T-cell (primary cell): ENCODE results near the gene ZNF266. TPM values are rescaled to one million over a fixed set of nuclear protein-coding genes. Genes with fewer than 3 reads are reported as not detected.
A peak's percentile ranks its signal among the peaks of the same experiment; 100 is the strongest.

Experiments
- ATAC-seq, 4 experiments: fragments of 200-7000 bp in 3 of 4; fragments of 150-1000 bp in 1 of 4; cut with Tn5 transposase; replicated peaks in 1 of 4; 1 replicate in 3 of 4; 2 replicates in 1 of 4; pipeline ENCODE4 v1.10.0; 2021; ENCODE audit warnings: moderate library complexity in 3 of 4, mild to moderate bottlenecking in 2 of 4, moderate number of reproducible peaks in 1 of 4
- CTCF ChIA-PET, 2 donors: fragments of 300-600 bp; sonication (Branson Sonifier 250); formaldehyde crosslinking; loops; one replicate each; lab custom pipeline; 2022; ENCODE audit warnings: antibody characterized with exemption in 2 of 2; lab: Charles Lee
- POLR2A ChIA-PET, 2 donors: fragments of 300-600 bp; sonication (Branson Sonifier 250); formaldehyde crosslinking; loops; one replicate each; lab custom pipeline; 2022; ENCODE audit warnings: antibody characterized with exemption in 2 of 2; lab: Charles Lee
- DNase-seq, 35 experiments: peaks; one replicate each; pipeline versions ENCODE4 v3.0.0 to v3.0.0-alpha.2; 2013 to 2023
- H3K27ac ChIP-seq: one replicate; pipeline ENCODE4 v1.5.1; 2013; ENCODE audit warnings: low read length
- H3K27me3 ChIP-seq, 2 experiments: replicated peaks in 1 of 2; 1 replicate in 1 of 2; 2 replicates in 1 of 2; pipeline versions ENCODE4 v1.6.1 to v1.7.0; 2013; ENCODE audit warnings: low read length in 1 of 2, mixed read lengths in 1 of 2; ENCODE audit not compliant: control insufficient read depth in 2 of 2, insufficient read depth in 2 of 2; ENCODE audit errors: extremely low read depth in 1 of 2
- H3K36me3 ChIP-seq, 2 donors: 1 replicate in 1 of 2; 2 replicates in 1 of 2; pipeline versions ENCODE4 v1.6.1 to v1.7.0; 2013; ENCODE audit warnings: low read length in 1 of 2; ENCODE audit not compliant: control insufficient read depth in 2 of 2, insufficient read depth in 1 of 2; ENCODE audit errors: extremely low read depth in 1 of 2
- H3K4me1 ChIP-seq, 2 experiments: 1 replicate in 1 of 2; 2 replicates in 1 of 2; pipeline versions ENCODE4 v1.6.1 to v1.7.0; 2013; ENCODE audit warnings: low read length in 2 of 2, mixed read lengths in 1 of 2; ENCODE audit not compliant: insufficient read depth in 2 of 2, control insufficient read depth in 1 of 2; ENCODE audit errors: extremely low read depth in 1 of 2
- H3K4me3 ChIP-seq, 2 donors: 1 replicate in 1 of 2; 2 replicates in 1 of 2; pipeline versions ENCODE4 v1.5.1 to v1.7.0; 2013; ENCODE audit warnings: mild to moderate bottlenecking in 2 of 2, low read length in 1 of 2, moderate library complexity in 1 of 2; ENCODE audit not compliant: control insufficient read depth in 1 of 2; ENCODE audit errors: extremely low read depth in 1 of 2
- H3K9me3 ChIP-seq: 2 replicates; pipeline ENCODE4 v1.7.0; 2013
- H3K27ac Mint-ChIP-seq, 2 donors: one replicate each; pipeline ENCODE4 v1.8.0; 2020 to 2021; ENCODE audit warnings: mild to moderate bottlenecking in 2 of 2, mixed read lengths in 2 of 2
- H3K27me3 Mint-ChIP-seq, 2 donors: one replicate each; pipeline ENCODE4 v1.8.0; 2021 to 2022; ENCODE audit warnings: mixed read lengths in 2 of 2
- H3K36me3 Mint-ChIP-seq: one replicate; pipeline ENCODE4 v1.8.0; 2021; ENCODE audit warnings: mixed read lengths
- H3K4me1 Mint-ChIP-seq, 3 donors: one replicate each; pipeline ENCODE4 v1.8.0; 2020 to 2022; ENCODE audit warnings: mixed read lengths in 3 of 3, mild to moderate bottlenecking in 1 of 3
- H3K4me3 Mint-ChIP-seq, 3 donors: one replicate each; pipeline ENCODE4 v1.8.0; 2020 to 2022; ENCODE audit warnings: mild to moderate bottlenecking in 3 of 3, mixed read lengths in 3 of 3, moderate library complexity in 3 of 3
- H3K9me3 Mint-ChIP-seq, 3 donors: one replicate each; pipeline ENCODE4 v1.8.0; 2020 to 2022; ENCODE audit warnings: mixed read lengths in 3 of 3
- WGBS: methylation state at CpG from one replicate; pipeline ENCODE4 v1.1.5; 2013; ENCODE audit warnings: missing lambda C conversion rate; ENCODE audit not compliant: insufficient coverage; 5-methylcytosine and 5-hydroxymethylcytosine counted together
- total RNA-seq, 35 experiments: library from RNA in 6 of 35; stranded (reverse) in 6 of 35; fragments of 120-200 nt in 1 of 35; gene quantifications; one replicate each; pipeline versions ENCODE4 v1.2.1 to v1.2.4 and lab custom pipeline; 2013 to 2026

The ZNF266 gene
- total RNA-seq (100 to 1,000 TPM in 1 of 5 donors, 10 to 100 TPM in 4; 44.2 to 117 (median 71.1) TPM), total RNA-seq (lab: John Stamatoyannopoulos, UW) (65.3 to 241 (median 140) reads per million in 29 experiments)
- 73.8 TPM for total RNA-seq (2013)

DNA sequence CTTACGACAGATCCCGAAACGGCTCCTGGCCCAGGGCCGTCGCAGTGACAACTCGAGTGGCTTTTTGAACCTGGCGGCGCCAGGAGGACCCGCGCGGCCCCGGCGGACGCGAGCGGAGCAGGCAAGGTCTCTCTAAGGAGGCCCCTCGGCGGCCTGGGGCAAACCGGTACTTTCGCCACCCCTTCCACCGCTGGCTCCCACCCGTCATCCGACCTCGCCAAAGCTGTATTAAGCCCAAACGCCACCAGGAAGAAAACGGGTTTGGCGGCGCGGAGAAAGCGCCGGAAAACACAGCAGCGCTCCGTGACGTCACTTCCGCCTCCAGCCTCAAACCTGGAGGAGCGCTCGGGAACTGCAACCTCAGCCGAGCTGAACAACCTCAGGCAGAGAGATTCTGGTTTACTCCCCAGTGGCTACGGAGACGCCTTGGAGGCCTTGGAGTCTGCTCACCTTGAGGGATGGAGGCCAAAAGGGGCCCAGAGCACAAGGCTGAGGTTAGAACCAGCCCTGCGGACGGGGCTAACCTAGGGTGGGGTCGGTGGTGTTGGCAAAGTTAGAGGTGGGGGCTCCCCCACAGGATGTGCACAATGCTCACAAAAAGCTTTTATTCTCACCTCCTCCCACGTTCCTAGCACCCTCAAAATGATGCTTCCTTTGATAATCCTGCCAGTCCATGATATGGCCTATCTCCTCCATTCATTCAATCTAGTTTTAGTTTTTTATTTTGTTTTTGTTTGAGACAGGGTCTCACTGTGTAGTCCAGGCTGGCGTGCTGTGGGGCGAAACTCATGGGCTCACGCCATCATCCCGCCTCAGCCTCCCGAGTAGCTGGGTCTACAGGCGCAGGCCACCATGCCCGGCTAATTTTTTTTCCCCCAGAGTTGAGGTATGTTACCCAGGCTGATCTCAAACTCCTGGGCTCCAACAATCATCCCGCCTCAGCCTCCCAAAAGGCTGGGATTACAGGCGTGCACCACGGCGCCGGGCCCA, at the start of gene ZNF266:
Gene ZNF266, minus strand, starts transcription at position 295 of the 990 bp plus-strand sequence. CDS start 15,484 bp downstream, outside the sequence.
- Histone ChIP-seq H3K36me3 (peaks cover 7 to 26% of the 10 kb centered on the region in 2 donors), H3K4me3 (peak within 1 kb of the TSS; percentile 67 to 93), H3K9me3 (no peaks in the 10 kb centered on the region), H3K27me3 (no peaks in the 10 kb centered on the region), H3K4me1 (peaks cover 20 to 21% of the 10 kb centered on the region in 2 experiments), H3K27ac (peak within 1 kb of the TSS; percentile 90)
- CTCF ChIA-PET: interaction anchor here in 1 of 2 donors (0.6 to 1.5 kb wide), 4 partner anchors 102 to 296 kb away, joined by 3 to 5 read pairs (median 4); partner anchors contain the start of gene ZNF559
- DNase-seq (peak; percentile 82 to 97 (median 90)), ATAC-seq (peak; percentile 90 to 94 (median 91))
- H3K9me3 Mint-ChIP-seq: peaks cover 0 to 7% (median 0%) of the 10 kb centered on the region in 3 donors
- peak within 1 kb of the TSS; percentile 93 to 95 (median 94) for H3K4me3 Mint-ChIP-seq
- H3K27ac Mint-ChIP-seq: peak within 1 kb of the TSS; percentile 98
- H3K4me1 Mint-ChIP-seq: peaks cover 43 to 49% (median 44%) of the 10 kb centered on the region in 3 donors
- no peaks in the 10 kb centered on the region for H3K27me3 Mint-ChIP-seq
- POLR2A ChIA-PET: interaction anchor here in 1 of 2 donors (0.7 kb wide), 1 partner anchor 99 kb away, joined by 3 read pairs; no protein-coding TSS in a partner anchor
- peaks cover 39% of the 10 kb centered on the region for H3K36me3 Mint-ChIP-seq
- WGBS: 12% methylated on average over 43 of the region's 56 CpGs

DNA sequence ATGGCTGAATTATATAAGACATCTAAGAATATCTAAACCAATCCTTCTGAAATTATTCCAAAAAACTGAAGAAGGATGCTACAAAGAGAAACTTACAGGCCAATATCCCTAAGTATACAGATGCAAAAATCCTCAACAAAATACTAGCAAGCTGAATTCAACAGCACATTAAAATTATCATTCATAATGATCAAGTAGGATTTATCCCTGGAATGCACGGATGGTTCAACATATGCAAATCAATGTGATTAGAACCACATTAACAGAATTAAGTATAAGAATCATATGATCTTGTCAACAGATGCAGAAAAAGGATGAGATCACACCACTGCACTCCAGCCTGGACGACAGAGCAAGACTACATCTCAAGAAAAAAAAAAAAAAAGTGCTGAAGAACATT, 49.8 kb upstream of the ZNF266 start:
- 57% methylated on average over 1 of the region's 2 CpGs for WGBS
- H3K4me3 Mint-ChIP-seq: no peak overlapping the region
- DNase-seq: no peak
- H3K27ac Mint-ChIP-seq: no peak overlapping the region
- no peaks in the 10 kb centered on the region for H3K27me3 Mint-ChIP-seq
- ChIA-PET CTCF (no interaction called here), POLR2A (no interaction called here)
- Histone ChIP-seq H3K9me3 (no peaks in the 10 kb centered on the region), H3K4me3 (no peak overlapping the region), H3K27me3 (peaks cover 0 to 3% of the 10 kb centered on the region in 2 experiments), H3K36me3 (no peaks in the 10 kb centered on the region), H3K27ac (no peak overlapping the region), H3K4me1 (no peaks in the 10 kb centered on the region)
- no peaks in the 10 kb centered on the region for H3K4me1 Mint-ChIP-seq
- peaks cover 10 to 41% (median 33%) of the 10 kb centered on the region in 3 donors for H3K9me3 Mint-ChIP-seq
- H3K36me3 Mint-ChIP-seq: peaks cover 4% of the 10 kb centered on the region
- ATAC-seq: no peak

GRCh38 chr19:9474975-9475374, 39.6 kb upstream of the ZNF266 start:
- Mint-ChIP-seq H3K9me3 (peaks cover 19 to 61% (median 47%) of the 10 kb centered on the region in 3 donors), H3K27ac (no peak overlapping the region), H3K4me1 (no peaks in the 10 kb centered on the region), H3K27me3 (peaks cover 0 to 1% of the 10 kb centered on the region in 2 donors), H3K36me3 (peaks cover 10% of the 10 kb centered on the region), H3K4me3 (no peak overlapping the region)
- Histone ChIP-seq H3K27ac (no peak overlapping the region), H3K4me3 (no peak overlapping the region), H3K27me3 (no peaks in the 10 kb centered on the region), H3K4me1 (no peaks in the 10 kb centered on the region), H3K9me3 (peaks cover 2% of the 10 kb centered on the region), H3K36me3 (no peaks in the 10 kb centered on the region)
- no peak for DNase-seq
- ChIA-PET POLR2A (no interaction called here), CTCF (no interaction called here)
- ATAC-seq: no peak

GRCh38 chr19:9467161-9467560, 31.8 kb upstream of the ZNF266 start:
- Histone ChIP-seq H3K4me3 (no peak overlapping the region), H3K27me3 (no peaks in the 10 kb centered on the region), H3K4me1 (no peaks in the 10 kb centered on the region), H3K27ac (no peak overlapping the region), H3K36me3 (no peaks in the 10 kb centered on the region), H3K9me3 (peaks cover 10% of the 10 kb centered on the region)
- Mint-ChIP-seq H3K9me3 (peaks cover 4 to 50% (median 45%) of the 10 kb centered on the region in 3 donors), H3K4me1 (no peaks in the 10 kb centered on the region), H3K4me3 (no peak overlapping the region), H3K27ac (no peak overlapping the region), H3K27me3 (no peaks in the 10 kb centered on the region), H3K36me3 (peaks cover 14% of the 10 kb centered on the region)
- DNase-seq: no peak
- ChIA-PET CTCF (no interaction called here), POLR2A (no interaction called here)
- ATAC-seq: no peak
- WGBS: no CpG with 5 or more reads among the region's 7 CpGs

DNA sequence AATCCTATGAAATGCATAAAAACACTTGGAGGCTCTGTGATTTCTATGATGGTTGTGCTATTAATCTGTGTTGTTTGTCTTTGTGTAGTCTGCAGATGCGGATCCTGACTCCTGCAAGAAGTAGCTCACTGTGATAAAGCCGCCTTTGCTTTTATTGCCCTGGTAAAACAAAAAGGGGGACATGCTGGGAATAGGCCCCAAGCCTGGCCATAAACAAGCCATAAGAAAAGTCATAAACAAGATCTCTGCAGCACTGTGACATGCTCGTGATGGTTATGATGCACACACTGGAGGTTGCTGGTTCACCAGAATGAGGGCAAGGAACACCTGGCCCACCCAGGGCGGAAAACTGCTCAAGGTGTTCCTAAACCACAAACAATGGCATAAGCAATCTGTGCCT, 26.6 kb upstream of the ZNF266 start:
- H3K4me3 ChIP-seq: no peak overlapping the region
- no peaks in the 10 kb centered on the region for H3K4me1 ChIP-seq
- ChIA-PET POLR2A (no interaction called here), CTCF (no interaction called here)
- H3K4me1 Mint-ChIP-seq: no peaks in the 10 kb centered on the region
- H3K36me3 ChIP-seq: no peaks in the 10 kb centered on the region
- no peaks in the 10 kb centered on the region for H3K27me3 Mint-ChIP-seq
- H3K9me3 ChIP-seq: peaks cover 13% of the 10 kb centered on the region
- H3K4me3 Mint-ChIP-seq: no peak overlapping the region
- no peaks in the 10 kb centered on the region for H3K27me3 ChIP-seq
- DNase-seq (no peak), ATAC-seq (no peak)
- H3K27ac ChIP-seq: no peak overlapping the region
- peaks cover 4 to 61% (median 57%) of the 10 kb centered on the region in 3 donors for H3K9me3 Mint-ChIP-seq
- no peak overlapping the region for H3K27ac Mint-ChIP-seq
- peaks cover 18% of the 10 kb centered on the region for H3K36me3 Mint-ChIP-seq
- WGBS: 83% methylated on average over 3 of the region's 4 CpGs

- no peaks in the 10 kb centered on the region for H3K36me3 ChIP-seq
- peaks cover 9% of the 10 kb centered on the region for H3K9me3 ChIP-seq
- ATAC-seq (no peak), DNase-seq (no peak)
- no peaks in the 10 kb centered on the region for H3K4me1 ChIP-seq
- Mint-ChIP-seq H3K4me3 (no peak overlapping the region), H3K27ac (no peak overlapping the region), H3K27me3 (no peaks in the 10 kb centered on the region), H3K36me3 (peaks cover 9% of the 10 kb centered on the region), H3K9me3 (peaks cover 27 to 76% (median 73%) of the 10 kb centered on the region in 3 donors), H3K4me1 (no peaks in the 10 kb centered on the region)
- no peak overlapping the region for H3K4me3 ChIP-seq
- CTCF ChIA-PET: no interaction called here
- H3K27me3 ChIP-seq: no peaks in the 10 kb centered on the region
- 72% methylated on average over 5 of the region's 13 CpGs for WGBS
- H3K27ac ChIP-seq: no peak overlapping the region
- POLR2A ChIA-PET: no interaction called here
Observed at GRCh38 chr19:9456018-9456689, 20.8 kb upstream of the ZNF266 start.
